Measurements from ENCODE around the gene JUN.
A peak's percentile ranks its signal among the peaks of the same experiment; 100 is the strongest.

The JUN gene

GRCh38 chr1:58754683-58755467 is 29.0 kb downstream of the JUN start:
- no peak for DNase-seq

GRCh38 chr1:58754073-58754613 is 29.7 kb downstream of the JUN start:
- DNase-seq, result no peak

- peak; percentile 50 for DNase-seq
These were observed 30.4 kb downstream of the JUN start for GRCh38 chr1:58753431-58753866.

- DNase-seq, result no peak
These were observed 34.2 kb downstream of the JUN start for GRCh38 chr1:58749646-58750045.

GRCh38 chr1:58748666-58749065 is 35.2 kb downstream of the JUN start:
- no peak for DNase-seq

GRCh38 chr1:58746757-58747156 is 37.1 kb downstream of the JUN start:
- no peak for DNase-seq

- no peak for DNase-seq
These were observed 37.7 kb downstream of the JUN start for GRCh38 chr1:58746182-58746581.

- DNase-seq, result no peak
These were observed 38.2 kb downstream of the JUN start for GRCh38 chr1:58745666-58746065.

GRCh38 chr1:58745117-58745516 is 38.7 kb downstream of the JUN start:
- no peak for DNase-seq

GRCh38 chr1:58741678-58742553 is 41.9 kb downstream of the JUN start:
- peak; percentile 15 for DNase-seq

GRCh38 chr1:58739856-58740466 is 43.9 kb downstream of the JUN start:
- peak; percentile 88 for DNase-seq

- DNase-seq, result no peak
These were observed 45.0 kb downstream of the JUN start for GRCh38 chr1:58738876-58739275.

GRCh38 chr1:58735586-58735985 is 48.3 kb downstream of the JUN start:
- no peak for DNase-seq

- no peak for DNase-seq
These were observed 49.2 kb downstream of the JUN start for GRCh38 chr1:58734630-58735029.

- peak; percentile 10 for DNase-seq
These were observed 51.6 kb downstream of the JUN start for GRCh38 chr1:58732087-58732775.

Data from eye (tissue), 1 donor.